Measurements from ENCODE around the gene ETHE1. TPM values are rescaled to one million over a fixed set of nuclear protein-coding genes. Genes with fewer than 3 reads are reported as not detected.

The ETHE1 gene, protein sequence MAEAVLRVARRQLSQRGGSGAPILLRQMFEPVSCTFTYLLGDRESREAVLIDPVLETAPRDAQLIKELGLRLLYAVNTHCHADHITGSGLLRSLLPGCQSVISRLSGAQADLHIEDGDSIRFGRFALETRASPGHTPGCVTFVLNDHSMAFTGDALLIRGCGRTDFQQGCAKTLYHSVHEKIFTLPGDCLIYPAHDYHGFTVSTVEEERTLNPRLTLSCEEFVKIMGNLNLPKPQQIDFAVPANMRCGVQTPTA
- 65.0 and 94.2 TPM in 2 replicates for total RNA-seq

DNA sequence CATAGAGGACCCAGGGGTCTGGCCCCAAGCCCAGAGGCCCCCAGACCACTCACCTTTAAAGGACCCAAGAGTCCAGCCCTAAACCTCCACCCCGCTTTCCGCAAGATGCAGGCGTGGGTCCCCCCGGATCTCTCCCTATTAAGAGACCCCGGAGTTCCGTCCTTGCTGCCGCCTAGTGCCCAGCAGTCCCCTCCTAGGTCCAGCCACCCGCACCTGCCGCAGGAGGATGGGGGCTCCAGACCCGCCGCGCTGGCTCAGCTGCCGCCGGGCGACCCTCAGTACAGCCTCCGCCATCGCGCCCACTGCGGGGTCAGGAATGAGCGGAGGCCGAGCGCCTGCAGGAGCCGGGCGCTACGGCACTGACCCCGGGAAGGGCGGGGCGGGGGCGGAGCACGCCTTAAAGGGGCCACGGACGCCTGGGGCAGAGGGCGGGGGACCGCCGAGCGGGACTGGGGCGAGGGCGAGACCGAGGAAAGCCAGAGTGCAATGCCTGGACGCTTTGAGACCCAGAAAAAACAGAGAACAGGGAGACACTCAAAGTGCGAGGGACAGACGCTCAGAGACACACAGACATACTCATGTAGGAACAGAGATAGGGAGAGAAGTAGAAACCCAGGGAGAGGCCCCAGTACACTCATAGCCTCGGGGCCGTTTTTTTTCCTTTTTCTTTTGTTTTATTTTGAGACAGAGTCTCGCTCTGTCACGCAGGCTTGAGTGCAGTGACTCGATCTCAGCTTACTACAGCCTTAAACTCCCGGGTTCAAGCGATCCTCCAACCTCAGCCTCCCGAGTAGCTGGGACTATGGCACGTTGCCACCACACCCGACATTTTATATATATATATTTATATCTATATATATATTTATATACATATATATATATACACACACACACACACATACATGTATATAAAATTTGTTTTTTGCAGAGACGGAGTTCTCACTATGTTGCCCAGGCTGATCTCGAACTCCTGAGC, at the start of gene ETHE1:
Gene ETHE1, minus strand, starts transcription at position 318 of the 976 bp plus-strand sequence. Its CDS starts 24 bp downstream, at position 294.

DNA sequence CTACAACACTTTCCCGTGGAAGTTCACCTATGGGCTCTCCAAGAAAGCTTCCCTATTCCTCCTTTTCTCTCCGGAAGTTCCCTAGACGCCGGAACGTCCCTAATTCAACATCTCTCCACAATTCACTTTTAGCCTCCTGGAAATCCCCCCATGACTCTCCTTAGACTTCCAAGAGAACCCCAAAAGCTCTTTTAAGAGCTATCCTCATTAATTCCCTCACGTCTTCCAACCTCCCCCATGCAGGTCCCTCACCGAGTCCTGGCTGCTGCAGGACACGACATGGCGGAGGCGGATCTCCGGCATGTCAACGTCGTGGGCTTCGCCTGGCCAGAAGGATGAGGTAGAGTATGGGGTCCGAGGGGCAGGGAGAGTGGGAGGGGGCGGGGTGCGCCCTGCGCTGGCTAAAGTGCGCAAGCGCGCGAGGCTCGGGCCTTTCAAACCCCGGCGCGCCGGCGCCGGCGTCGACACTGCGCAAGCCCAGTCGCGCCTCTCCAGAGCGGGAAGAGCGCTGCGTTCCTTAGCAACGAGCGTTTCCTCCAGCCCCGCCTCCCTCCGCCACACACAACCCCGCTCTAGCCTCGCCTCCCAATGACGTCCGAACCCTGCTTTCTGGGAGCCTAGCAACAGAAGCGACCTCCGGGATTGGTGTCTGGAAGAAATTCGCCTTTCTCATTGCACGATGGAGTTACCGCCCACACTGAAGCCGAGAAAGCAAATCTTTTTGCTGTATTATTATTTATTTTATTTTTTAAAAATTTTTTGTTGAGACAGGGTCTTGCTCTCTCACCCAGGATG, 48.4 kb upstream of the ETHE1 start, which contains the start of the genes PINLYP and XRCC1:
Gene PINLYP, plus strand, starts transcription at position 646 of the 795 bp plus-strand sequence. CDS start 1,391 bp downstream, outside the sequence.
Gene XRCC1, minus strand, starts transcription at position 372 of the 795 bp plus-strand sequence. Its CDS starts 69 bp downstream, at position 303.

DNA sequence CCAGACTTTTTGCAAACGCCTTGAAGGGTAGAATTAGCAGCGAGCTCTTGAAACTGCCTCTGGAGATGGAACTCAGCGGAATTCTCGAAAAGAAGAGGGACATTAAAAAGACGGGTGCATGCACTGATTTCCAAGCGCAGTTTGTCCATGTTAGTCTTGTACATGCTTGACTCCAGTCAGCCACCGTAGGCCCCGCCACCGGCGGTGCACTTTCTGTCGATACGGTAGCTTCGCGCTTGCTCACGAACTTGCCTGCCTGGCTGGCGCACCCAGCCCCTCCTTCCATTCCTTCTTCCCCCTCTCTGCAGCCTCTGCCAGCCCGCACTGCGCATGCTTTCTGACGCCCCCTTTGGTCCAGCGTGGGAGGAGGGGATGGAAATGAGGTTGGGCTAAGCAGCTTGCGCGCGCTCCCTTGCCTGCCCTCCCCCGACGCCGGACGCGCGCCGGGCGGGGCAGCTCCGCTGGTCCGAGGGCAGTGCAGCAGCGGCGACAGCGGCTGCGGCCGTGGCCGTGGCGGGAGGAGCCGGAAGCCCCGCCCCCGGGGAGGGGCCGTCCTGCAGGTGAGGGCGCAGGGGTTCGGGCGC, 6.1 kb upstream of the ETHE1 start, which contains the start of gene ZNF575:
Gene ZNF575, plus strand, starts transcription at position 227 of the 584 bp plus-strand sequence. CDS start 1,235 bp downstream, outside the sequence.

DNA sequence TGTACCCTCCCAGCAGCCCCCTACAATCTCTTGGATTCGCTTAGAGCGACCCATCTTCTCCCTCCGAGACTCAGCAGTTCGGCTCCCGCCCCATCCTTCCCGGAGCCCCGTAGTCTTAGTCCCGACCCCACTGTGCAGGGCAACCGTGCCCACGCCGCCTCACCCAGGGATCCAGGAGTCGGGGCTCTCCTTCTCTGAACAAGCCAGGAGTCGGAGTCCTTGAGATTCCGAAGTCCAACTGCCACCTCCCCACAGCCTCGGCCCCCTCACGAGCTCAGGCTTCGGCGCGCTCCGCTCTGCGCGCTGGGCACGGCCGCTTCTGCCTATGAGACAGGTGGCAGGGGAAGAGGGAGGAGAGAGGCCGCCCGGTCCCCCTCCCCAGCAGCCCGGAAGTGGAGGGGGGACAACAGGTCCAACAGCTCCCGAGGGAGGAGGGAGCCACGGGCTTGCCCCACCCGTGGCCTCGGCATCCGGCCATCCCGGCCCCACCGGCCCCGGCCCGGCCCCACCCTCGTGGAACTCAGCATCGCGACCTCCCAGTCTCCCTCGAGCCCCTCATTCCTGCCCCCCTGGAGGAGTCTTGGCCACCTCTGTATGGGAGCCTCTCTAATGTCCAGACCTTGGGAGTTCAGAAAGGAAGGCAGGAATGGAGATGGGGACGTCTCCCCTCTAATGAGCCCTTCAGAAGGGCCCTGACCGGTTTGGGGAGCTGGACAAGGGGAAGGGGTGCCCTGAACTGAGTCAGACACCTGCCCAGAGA, 22.4 kb downstream of the ETHE1 start, which contains the start of gene PHLDB3:
Gene PHLDB3, minus strand, starts transcription at position 321 of the 760 bp plus-strand sequence. CDS start 628 bp downstream, outside the sequence.

DNA sequence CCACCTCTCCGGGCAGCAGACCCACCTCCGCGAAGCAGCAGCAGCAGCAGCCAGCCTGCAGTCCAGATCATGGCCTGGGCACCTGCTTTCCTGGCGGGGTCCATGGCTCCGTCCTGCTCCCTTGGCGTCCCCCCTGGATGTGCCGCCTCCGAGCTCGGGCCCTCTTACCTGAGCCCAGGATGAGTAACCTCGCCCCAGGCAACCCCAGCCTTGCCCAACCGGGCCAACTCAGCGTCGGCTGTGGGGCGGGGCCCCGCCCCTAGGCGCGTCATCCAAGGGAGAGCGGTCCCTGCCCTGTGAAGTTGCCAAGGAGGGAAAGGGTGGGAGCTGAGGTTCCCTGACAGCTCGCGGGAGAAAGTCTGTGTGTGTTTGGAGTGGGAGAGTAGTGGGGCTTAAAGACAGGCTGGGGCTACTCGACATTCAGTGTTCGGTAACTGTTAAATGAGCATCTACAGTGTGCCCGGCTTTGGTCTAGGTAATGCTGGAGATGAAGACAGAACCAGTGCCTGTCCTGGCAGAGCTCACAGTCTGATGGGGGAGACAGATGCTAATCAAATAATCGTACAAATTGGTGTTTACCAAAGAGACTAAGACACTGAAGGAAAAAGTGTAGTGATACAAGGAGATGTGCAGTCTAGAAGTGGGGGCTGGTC, 61.4 kb downstream of the ETHE1 start, which contains the start of gene LYPD3:
Gene LYPD3, minus strand, starts transcription at position 141 of the 653 bp plus-strand sequence. Its CDS starts 37 bp downstream, at position 104.

Other genes starting within 250 kb of the ETHE1 start
- not detected in 2 replicates for gene CD177, start 173.5 kb downstream of the ETHE1 start, total RNA-seq
- not detected in 2 replicates for gene TEX101, start 112.3 kb downstream of the ETHE1 start, total RNA-seq
- gene LYPD3, start 61.6 kb downstream of the ETHE1 start, total RNA-seq, result under 0.01 TPM in 1 of 2 replicates, not detected in the other
- gene PHLDB3, start 22.5 kb downstream of the ETHE1 start, total RNA-seq, result 11.9 and 14.1 TPM in 2 replicates
- gene ZNF575, start 6.0 kb upstream of the ETHE1 start, total RNA-seq, result not detected in 2 replicates
- gene XRCC1, start 48.3 kb upstream of the ETHE1 start, total RNA-seq, result 14.7 and 21.8 TPM in 2 replicates
- 0.65 and 1.8 TPM in 2 replicates for gene PINLYP, start 48.6 kb upstream of the ETHE1 start, total RNA-seq
- gene IRGQ, start 68.9 kb upstream of the ETHE1 start, total RNA-seq, result 12.5 and 16.7 TPM in 2 replicates
- gene ZNF576, start 69.4 kb upstream of the ETHE1 start, total RNA-seq, result 11.7 and 14.7 TPM in 2 replicates
- not detected in 2 replicates for gene SRRM5, start 84.9 kb upstream of the ETHE1 start, total RNA-seq
- 30.7 and 45.0 TPM in 2 replicates for gene ZNF428, start 92.4 kb upstream of the ETHE1 start, total RNA-seq
- 0.36 and 1.3 TPM in 2 replicates for gene CADM4, start 112.6 kb upstream of the ETHE1 start, total RNA-seq
- gene PLAUR, start 143.0 kb upstream of the ETHE1 start, total RNA-seq, result 57.7 and 67.7 TPM in 2 replicates
- not detected in 2 replicates for gene IRGC, start 188.9 kb upstream of the ETHE1 start, total RNA-seq
- gene SMG9, start 227.8 kb upstream of the ETHE1 start, total RNA-seq, result 12.5 and 19.8 TPM in 2 replicates

Measured in cardiac atrium fibroblast (primary cell).